Kidney (tissue), 14 donors: ENCODE data around the gene KIF26B. TPM values are rescaled to one million over a fixed set of nuclear protein-coding genes. Genes with fewer than 3 reads are reported as not detected.
"Not testable (repeated sequence)": the region's sequence is repeated elsewhere in the genome, so short reads cannot be mapped to it uniquely, and the experiment has no call there.

ENCODE experiments used
- DNase-seq, 5 donors: peaks; one replicate each; pipeline ENCODE4 v3.0.0-alpha.2; 2013 to 2020
- FAIRE-seq: peaks from 2 replicates; lab custom pipeline; 2012; peaks lifted over from hg19 to GRCh38; lab: Jason Lieb, UNC
- H3K27ac ChIP-seq, 2 donors: one replicate each; pipeline ENCODE4 v1.7.0; 2013; ENCODE audit warnings: low read depth in 2 of 2, low read length in 2 of 2, inconsistent platforms in 1 of 2
- H3K27me3 ChIP-seq: one replicate; pipeline ENCODE4 v1.7.1; 2013; ENCODE audit warnings: low read length, inconsistent platforms; ENCODE audit not compliant: control insufficient read depth, insufficient read depth
- H3K36me3 ChIP-seq, 3 donors: one replicate each; pipeline versions ENCODE4 v1.7.0 to v1.7.1; 2013; ENCODE audit warnings: low read length in 3 of 3, control low read depth in 1 of 3, inconsistent platforms in 1 of 3; ENCODE audit not compliant: insufficient read depth in 3 of 3, control insufficient read depth in 2 of 3
- H3K4me1 ChIP-seq, 3 donors: one replicate each; pipeline versions ENCODE4 v1.7.0 to v1.7.1; 2013; ENCODE audit warnings: low read length in 3 of 3, inconsistent platforms in 1 of 3, low read depth in 1 of 3; ENCODE audit not compliant: control insufficient read depth in 2 of 3, insufficient read depth in 2 of 3
- H3K4me3 ChIP-seq, 3 donors: one replicate each; pipeline versions ENCODE4 v1.7.0 to v1.8.1; 2013; ENCODE audit warnings: low read length in 3 of 3, control low read depth in 1 of 3, inconsistent platforms in 1 of 3
- H3K9ac ChIP-seq, 3 donors: one replicate each; pipeline versions ENCODE4 v1.7.0 to v1.7.1; 2013; ENCODE audit warnings: low read length in 3 of 3, control low read depth in 1 of 3, inconsistent platforms in 1 of 3
- H3K9me3 ChIP-seq, 3 donors: one replicate each; pipeline versions ENCODE4 v1.7.0 to v1.7.1; 2013; ENCODE audit warnings: low read length in 3 of 3, control low read depth in 1 of 3, inconsistent platforms in 1 of 3; ENCODE audit not compliant: control insufficient read depth in 2 of 3, insufficient read depth in 1 of 3
- CTCF ChIP-seq: IDR thresholded peaks from 3 replicates; pipeline ENCODE4 v1.5.1; 2012; ENCODE audit warnings: mild to moderate bottlenecking, moderate library complexity, borderline replicate concordance; ENCODE audit not compliant: insufficient read depth; ENCODE audit errors: extremely low read depth
- intact Hi-C: fragments of 100-400 bp; cut with DNase I; formaldehyde crosslinking; loops from one replicate; pipeline ENCODE4 v1.11.1; 2022
- polyA plus RNA-seq: library from polyadenylated mRNA; stranded (reverse); fragments of 350-450 nt; fragmentation: Illumina TruSeq; extraction: RNeasy Lipid Tissue Mini Kit (QIAGEN cat#74804); gene quantifications from one replicate; pipeline ENCODE4 v1.2.3, GENCODE V29; 2014; ENCODE audit warnings: low read depth, low replicate concordance; ENCODE audit not compliant: insufficient read depth
- total RNA-seq: library from RNA; stranded (reverse); fragmentation: NEBNext Ultra II Directional; extraction: Animal tissue kit (Norgen Biotek cat#: 25700); gene quantifications from one replicate; pipeline ENCODE4 v1.2.1, GENCODE V29; 2021
- donor health status: control.
- donor health status: control.
- donor health status: control.
- donor health status: control.
- donor health status: control.
- donor health status: DM: yes; HTN: yes; CAD: no.
- donor health status: Normal renal cell carcinoma (clear cell type).

The KIF26B gene
- total and polyA plus RNA-seq, 2 donors from 2014 or later = 0.52 to 10.7 TPM

- DNase-seq = no peak
- Histone ChIP-seq H3K9me3 (no peaks in the 10 kb centered on the region), H3K9ac (no peak overlapping the region), H3K27ac (no peak overlapping the region), H3K36me3 (no peaks in the 10 kb centered on the region), H3K4me3 (no peak overlapping the region), H3K27me3 (no peaks in the 10 kb centered on the region), H3K4me1 (no peaks in the 10 kb centered on the region)
- TF ChIP-seq CTCF = no peak
- FAIRE-seq = no peak
- intact Hi-C loops = no loop called here
Measured at GRCh38 chr1:245721488-245721887, 566.7 kb downstream of the KIF26B start.

GRCh38 chr1:245728035-245728434 lies 573.2 kb downstream of the KIF26B start:
- H3K27ac ChIP-seq, intact Hi-C loops, H3K4me3 ChIP-seq, DNase-seq, H3K4me1 ChIP-seq, H3K9ac ChIP-seq, H3K27me3 ChIP-seq, H3K36me3 ChIP-seq, FAIRE-seq: not testable (repeated sequence)
- H3K9me3 ChIP-seq = peaks cover 0 to 20% (median 0%) of the 10 kb centered on the region in 3 donors

GRCh38 chr1:245730801-245731200 lies 576.0 kb downstream of the KIF26B start:
- Histone ChIP-seq H3K36me3 (no peaks in the 10 kb centered on the region), H3K27me3 (no peaks in the 10 kb centered on the region), H3K4me1 (no peaks in the 10 kb centered on the region), H3K27ac (no peak overlapping the region), H3K4me3 (no peak overlapping the region), H3K9me3 (peaks cover 0 to 22% (median 0%) of the 10 kb centered on the region in 3 donors), H3K9ac (no peak overlapping the region)
- FAIRE-seq = no peak
- intact Hi-C loops = no loop called here
- DNase-seq = no peak
- no peak for TF ChIP-seq CTCF

GRCh38 chr1:245740336-245740735 lies 585.6 kb downstream of the KIF26B start:
- FAIRE-seq, H3K4me3 ChIP-seq, DNase-seq, intact Hi-C loops, H3K9ac ChIP-seq, H3K4me1 ChIP-seq, H3K36me3 ChIP-seq, H3K27me3 ChIP-seq, H3K27ac ChIP-seq, H3K9me3 ChIP-seq: not testable (repeated sequence)
